ENCODE data around the gene ERCC8. TPM values are rescaled to one million over a fixed set of nuclear protein-coding genes. Genes with fewer than 3 reads are reported as not detected.
A peak's percentile ranks its signal among the peaks of the same experiment; 100 is the strongest.
"Not testable (repeated sequence)": the region's sequence is repeated elsewhere in the genome, so short reads cannot be mapped to it uniquely, and the experiment has no call there.

The ERCC8 gene, protein sequence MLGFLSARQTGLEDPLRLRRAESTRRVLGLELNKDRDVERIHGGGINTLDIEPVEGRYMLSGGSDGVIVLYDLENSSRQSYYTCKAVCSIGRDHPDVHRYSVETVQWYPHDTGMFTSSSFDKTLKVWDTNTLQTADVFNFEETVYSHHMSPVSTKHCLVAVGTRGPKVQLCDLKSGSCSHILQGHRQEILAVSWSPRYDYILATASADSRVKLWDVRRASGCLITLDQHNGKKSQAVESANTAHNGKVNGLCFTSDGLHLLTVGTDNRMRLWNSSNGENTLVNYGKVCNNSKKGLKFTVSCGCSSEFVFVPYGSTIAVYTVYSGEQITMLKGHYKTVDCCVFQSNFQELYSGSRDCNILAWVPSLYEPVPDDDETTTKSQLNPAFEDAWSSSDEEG
- total RNA-seq, result 4.6 TPM
- long read RNA-seq, partial matches to known transcripts, result 3 of 10 reads
- long read RNA-seq, other reads (novel, unspliced or antisense), result 3 of 10 reads

DNA sequence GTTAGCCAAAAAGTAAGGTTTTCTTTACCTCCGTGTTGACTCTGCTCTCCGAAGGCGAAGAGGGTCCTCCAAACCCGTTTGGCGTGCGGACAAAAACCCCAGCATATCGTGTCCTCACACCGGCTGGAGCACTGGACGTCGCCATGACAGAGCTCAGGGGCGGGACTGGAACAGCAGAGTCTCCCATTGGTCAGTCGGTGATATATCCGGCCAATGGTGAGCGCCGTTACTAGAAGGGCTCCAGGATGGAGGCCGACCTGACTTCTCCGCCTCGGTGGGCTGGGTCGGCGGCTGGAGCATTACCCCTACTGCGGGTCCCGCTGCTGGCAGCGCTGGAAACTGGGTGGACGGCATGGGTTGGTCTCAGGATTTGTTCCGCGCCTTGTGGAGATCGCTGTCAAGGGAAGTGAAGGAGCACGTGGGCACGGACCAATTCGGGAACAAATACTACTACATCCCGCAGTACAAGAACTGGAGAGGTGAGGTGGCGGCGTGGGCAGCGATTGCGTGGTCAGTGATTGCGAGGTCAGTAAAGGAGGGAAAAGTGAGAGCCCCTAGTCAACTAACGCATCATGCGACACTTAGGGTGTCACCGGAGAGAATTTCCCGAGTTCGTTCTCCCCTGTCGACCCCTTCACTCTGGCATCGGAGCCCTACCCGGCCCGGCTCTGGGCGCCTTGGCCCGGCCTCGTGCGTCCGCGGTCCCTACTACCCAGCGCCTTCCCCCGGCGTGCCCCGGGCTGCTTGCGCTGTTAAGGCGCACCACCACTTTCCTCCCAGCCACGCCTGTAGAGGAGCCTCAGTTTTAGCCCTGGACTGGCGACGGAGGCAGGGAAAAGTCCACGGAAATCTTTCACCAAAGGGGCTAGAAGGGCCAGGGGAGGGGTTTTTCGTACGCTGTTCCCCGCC lies at the start of gene ERCC8, which contains the start of gene NDUFAF2:
Gene ERCC8 (minus strand): TSS at position 167 of the 909 bp plus-strand sequence. CDS start 62 bp downstream, at position 105.
Gene NDUFAF2 (plus strand): TSS at position 302 of the 909 bp plus-strand sequence. CDS start 51 bp downstream, at position 353.
- peak; percentile 97 for DNase-seq (ENCODE audit: low spot score)
- intact Hi-C loops (cut with DNase I), result loop anchor here (5.0 to 10.0 kb wide), 2 partner anchors 240 to 387 kb away; partner anchors contain the start of genes DEPDC1B and ZSWIM6

DNA sequence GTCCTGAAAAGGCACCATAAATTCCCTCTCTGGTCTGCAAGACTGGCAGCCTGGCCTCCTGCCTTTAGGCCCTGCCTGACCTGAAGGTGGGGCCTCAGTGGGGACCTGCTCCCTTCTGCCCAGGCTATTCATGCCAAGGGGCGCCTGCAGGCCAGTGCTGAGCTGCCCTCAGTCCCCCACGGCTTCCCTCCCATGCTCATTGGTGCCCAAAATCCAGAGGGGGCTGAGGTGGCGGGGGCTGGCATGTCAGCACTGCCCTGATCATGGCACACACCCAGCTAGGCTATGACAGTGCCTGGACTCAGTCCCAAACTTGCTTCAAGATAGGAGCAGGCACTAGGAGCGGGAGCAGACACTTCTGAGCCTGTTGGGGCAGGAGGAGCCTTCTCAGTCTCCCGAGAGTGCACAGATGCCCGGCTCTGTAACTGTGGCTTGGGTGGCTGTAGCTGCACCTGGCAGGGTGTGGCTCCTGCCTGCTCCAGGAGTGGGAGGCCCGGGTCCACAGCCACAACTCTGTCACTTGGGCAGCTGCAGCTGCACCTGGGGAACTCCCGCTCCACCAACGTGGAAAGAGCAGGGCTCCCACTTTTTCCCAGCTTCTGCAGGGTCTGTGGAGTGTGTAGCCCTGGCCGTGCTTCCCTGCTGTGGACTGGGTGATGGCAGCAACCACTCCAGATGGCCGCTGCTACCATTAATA lies 49.2 kb upstream of the ERCC8 start:
- intact Hi-C loops (cut with DNase I), result no loop called here
- DNase-seq (ENCODE audit: low spot score), result no peak

- DNase-seq (ENCODE audit: low spot score), result no peak
- intact Hi-C loops (cut with DNase I), result no loop called here
These were observed 48.6 kb upstream of the ERCC8 start for GRCh38 chr5:60993425-60993824.

DNA sequence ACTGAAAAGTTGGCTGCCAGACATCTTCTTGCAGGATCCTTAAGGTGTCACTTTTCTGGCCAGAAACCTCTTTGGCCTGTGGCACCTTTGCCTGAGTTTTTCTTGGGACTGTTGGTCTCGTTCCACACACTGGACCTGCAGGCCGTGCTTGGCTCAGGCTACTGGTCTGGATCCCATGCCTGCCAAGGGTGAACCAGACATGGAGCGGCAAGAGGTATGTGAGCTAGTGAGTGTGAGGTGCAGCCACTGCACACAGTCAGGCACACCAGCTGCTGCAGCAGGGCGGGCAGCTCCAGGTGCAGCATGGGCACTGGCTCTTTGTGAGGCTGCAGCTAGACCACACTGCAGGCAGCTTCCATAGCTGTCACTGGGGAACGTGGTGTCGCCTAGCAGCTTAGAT lies 48.0 kb upstream of the ERCC8 start:
- intact Hi-C loops (cut with DNase I), result no loop called here
- no peak for DNase-seq (ENCODE audit: low spot score)

GRCh38 chr5:60989790-60990189 lies 44.9 kb upstream of the ERCC8 start:
- intact Hi-C loops (cut with DNase I), result no loop called here
- no peak for DNase-seq (ENCODE audit: low spot score)

GRCh38 chr5:60982127-60982526 lies 37.3 kb upstream of the ERCC8 start:
- intact Hi-C loops (cut with DNase I); DNase-seq (ENCODE audit: low spot score): not testable (repeated sequence)

GRCh38 chr5:60980511-60980910 lies 35.6 kb upstream of the ERCC8 start:
- intact Hi-C loops (cut with DNase I), result no loop called here
- DNase-seq (ENCODE audit: low spot score), result no peak

GRCh38 chr5:60978968-60979367 lies 34.1 kb upstream of the ERCC8 start:
- no peak for DNase-seq (ENCODE audit: low spot score)
- intact Hi-C loops (cut with DNase I), result no loop called here

DNA sequence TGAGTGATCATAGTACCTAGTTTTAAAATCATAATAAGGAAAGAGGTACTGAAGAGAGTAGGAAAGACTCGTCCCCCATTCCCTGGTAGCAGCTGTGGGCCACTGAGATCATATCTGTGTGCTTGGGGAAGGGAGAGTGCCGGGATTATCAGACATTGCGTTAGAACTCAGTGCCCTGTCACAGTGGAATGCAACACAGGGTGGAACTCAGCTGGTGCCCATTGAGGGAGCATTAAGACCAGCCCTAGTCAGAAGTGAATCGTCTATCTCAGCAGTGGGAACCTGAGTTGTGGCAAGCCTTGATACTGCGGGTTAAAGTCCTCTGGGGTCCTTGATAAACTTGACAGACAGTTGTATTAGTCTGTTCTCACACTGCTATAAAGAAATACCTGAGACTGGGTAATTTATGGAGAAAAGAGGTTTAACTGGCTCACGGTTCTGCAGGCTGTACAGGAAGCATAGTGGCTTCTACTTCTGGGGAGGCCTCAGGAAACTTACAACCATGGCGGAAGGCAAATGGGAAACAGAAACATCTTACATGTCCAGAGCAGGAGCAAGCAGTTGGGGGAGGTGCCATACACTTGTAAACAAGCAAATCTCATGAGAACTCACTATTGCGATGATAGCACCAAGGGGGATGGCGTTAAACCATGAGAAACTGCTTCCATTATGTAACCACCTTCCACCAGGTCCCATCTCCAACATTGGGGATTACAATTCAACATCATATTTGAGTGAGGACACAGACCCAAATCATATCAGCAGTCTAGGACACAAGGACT lies 33.3 kb upstream of the ERCC8 start:
- no peak for DNase-seq (ENCODE audit: low spot score)
- intact Hi-C loops (cut with DNase I), result no loop called here

DNA sequence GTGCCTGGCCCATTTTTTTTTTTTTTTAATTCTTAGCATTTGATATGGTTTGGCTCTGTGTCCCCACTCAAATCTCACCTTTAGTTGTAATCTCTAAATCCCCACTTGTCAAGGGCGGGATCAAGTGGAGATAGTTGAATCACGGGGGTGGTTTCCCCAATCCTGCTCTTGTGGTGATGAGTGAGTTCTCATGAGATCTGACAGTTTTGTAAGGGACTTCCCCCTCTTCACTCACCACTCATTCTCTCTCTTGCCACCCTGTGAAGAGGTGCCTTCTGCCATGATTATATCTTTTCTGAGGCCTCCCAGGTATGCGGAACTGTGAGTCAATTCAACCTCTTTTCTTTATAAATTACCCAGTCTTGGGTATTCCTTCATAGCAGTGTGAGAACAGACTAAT lies 27.4 kb upstream of the ERCC8 start:
- DNase-seq (ENCODE audit: low spot score), result no peak
- intact Hi-C loops (cut with DNase I), result no loop called here

DNA sequence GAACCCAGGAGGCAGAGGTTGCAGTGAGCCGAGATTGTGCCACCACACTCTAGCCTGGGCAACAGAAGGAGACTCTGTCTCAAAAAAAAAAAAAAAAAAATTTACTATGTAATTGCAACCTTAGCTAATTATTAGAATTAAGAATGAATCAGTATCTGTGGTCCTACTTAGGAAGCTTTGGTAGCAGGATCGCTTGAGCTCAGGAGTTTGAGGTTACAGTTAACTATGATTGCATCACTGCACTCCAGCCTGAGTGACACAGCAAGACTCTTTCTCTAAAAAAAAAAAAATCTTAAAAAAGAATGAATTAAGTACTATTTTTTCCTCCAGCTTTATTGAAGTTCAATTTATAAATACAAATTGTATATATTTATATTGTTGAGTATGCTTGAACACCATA lies 16.8 kb upstream of the ERCC8 start:
- DNase-seq (ENCODE audit: low spot score), result no peak
- intact Hi-C loops (cut with DNase I), result no loop called here

DNA sequence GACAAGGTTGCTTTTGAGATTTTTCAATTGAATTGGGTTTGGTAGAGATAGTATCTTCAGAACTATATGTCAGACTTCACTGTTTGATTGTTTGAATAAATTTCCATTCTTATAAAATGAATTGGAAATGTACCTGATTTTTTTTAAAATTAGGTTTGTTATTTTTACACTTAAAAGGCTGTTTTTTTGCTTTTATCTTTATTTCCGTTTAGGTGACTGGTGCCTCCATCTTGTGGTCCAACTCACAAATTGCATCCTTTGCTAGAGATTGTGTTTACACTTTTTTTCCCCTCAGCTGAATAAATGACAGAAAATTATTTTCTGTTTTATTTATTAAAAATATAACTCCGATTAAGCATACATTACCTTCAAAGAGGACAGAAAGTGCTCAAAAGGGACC lies 15.7 kb upstream of the ERCC8 start:
- intact Hi-C loops (cut with DNase I), result no loop called here
- no peak for DNase-seq (ENCODE audit: low spot score)

DNA sequence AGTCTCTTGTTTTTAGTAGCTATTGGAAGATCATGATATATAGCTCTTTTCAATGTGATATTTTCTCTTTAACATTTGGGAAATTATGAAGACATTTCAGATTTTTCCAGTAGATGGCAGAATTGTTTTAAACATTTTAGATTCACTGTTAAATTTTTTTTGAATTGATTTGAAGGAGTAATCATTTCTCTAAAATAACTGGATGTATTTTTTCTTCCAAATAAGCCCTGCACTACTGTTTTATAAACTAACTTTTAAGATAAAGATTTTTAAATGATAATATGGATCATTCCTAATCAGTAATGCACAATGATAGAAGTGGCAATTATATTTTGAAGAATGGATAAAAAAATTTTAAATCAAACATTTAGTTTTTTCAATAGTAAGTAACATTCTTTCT lies 14.3 kb upstream of the ERCC8 start:
- DNase-seq (ENCODE audit: low spot score), result no peak
- intact Hi-C loops (cut with DNase I), result loop anchor here (10.0 kb wide), 3 partner anchors 206 to 976 kb away; partner anchors contain the start of gene SMIM15

DNA sequence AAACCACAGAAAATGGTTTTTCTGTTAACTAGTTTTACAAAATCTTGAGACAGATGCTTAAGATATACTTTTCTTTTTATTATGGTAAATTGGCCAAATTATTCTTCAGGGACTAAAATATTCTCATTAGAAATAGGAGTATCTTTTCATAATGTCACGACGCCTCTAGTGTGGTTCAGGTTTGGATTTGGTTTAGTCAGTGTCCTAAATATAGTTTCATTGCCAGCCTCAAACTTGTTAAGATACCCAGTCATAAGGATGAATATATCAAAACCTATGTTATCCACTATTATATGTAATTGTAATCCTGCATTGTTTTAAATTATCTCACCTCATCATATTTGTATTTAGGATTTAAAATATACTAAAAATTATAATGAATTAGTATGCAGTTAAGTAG lies 13.8 kb upstream of the ERCC8 start:
- no peak for DNase-seq (ENCODE audit: low spot score)
- intact Hi-C loops (cut with DNase I), result loop anchor here (10.0 kb wide), 3 partner anchors 206 to 976 kb away; partner anchors contain the start of gene SMIM15

DNA sequence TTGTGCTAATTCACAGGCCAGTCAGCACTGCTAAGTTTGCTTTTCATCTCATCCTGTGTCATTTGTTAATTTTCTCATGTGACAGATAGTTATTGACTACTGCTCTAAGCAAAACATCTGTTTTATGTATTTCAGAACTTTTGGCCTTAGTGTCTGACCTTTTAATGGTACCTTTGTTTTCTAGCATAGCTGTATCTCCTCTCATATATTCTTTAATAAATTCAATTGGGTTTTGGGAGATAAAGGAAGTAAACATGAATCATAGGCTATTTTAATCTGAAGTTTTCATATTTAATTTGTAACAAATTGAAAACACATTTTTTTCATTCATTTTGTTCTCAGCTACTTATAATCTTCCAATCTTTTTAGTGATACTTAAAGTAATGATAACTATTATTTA lies 13.2 kb upstream of the ERCC8 start:
- intact Hi-C loops (cut with DNase I), result loop anchor here (10.0 kb wide), 3 partner anchors 207 to 977 kb away; partner anchors contain the start of gene SMIM15
- no peak for DNase-seq (ENCODE audit: low spot score)

DNA sequence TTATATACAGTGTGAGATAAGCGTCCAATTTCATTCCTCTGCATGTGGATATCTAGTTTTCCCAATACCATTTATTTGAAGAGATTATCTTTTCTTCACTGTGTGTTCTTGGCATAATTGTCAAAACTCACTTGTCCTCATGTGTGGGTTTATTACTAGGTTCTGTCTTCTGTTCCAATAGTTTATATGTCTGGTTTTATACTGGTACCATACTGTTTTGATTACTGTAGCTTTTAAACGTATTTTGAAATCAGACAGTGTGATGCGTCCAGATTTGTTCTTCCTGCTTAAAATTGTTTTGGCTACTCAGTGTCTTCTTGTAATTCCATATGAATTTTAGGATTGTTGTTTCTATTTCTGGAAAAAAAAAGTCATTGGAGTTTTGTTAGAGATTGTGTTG lies 10.4 kb upstream of the ERCC8 start:
- intact Hi-C loops (cut with DNase I), result loop anchor here (10.0 kb wide), 3 partner anchors 210 to 980 kb away; partner anchors contain the start of gene SMIM15
- DNase-seq (ENCODE audit: low spot score), result no peak

- intact Hi-C loops (cut with DNase I), result loop anchor here (5.0 to 10.0 kb wide), 2 partner anchors 244 to 384 kb away; partner anchors contain the start of genes DEPDC1B and ZSWIM6
- DNase-seq (ENCODE audit: low spot score), result no peak
These were observed 3.9 kb upstream of the ERCC8 start for GRCh38 chr5:60948738-60949137.

- DNase-seq (ENCODE audit: low spot score), result no peak
- intact Hi-C loops (cut with DNase I), result loop anchor here (5.0 to 10.0 kb wide), 2 partner anchors 241 to 387 kb away; partner anchors contain the start of genes DEPDC1B and ZSWIM6
These were observed 930 bp upstream of the ERCC8 start for GRCh38 chr5:60945813-60946187.
